ENCODE results near the gene HRG. TPM values are rescaled to one million over a fixed set of nuclear protein-coding genes. Genes with fewer than 3 reads are reported as not detected.

HRG gene
- total and polyA plus RNA-seq, 2 of the 8 experiments (the other 6 are each of a cell fraction or from before 2014, with no cell fraction given) = 0.03 to 0.15 TPM

- no peak for TF ChIP-seq CBX5 (IDR thresholded peaks at IDR 0.05; ENCODE audit: low read depth, low read length)
- no peak for TF ChIP-seq FOSL1 (IDR thresholded peaks at IDR 0.05; ENCODE audit: insufficient read depth, low read depth, low read length)
- no peak for TF ChIP-seq TBP (IDR thresholded peaks at IDR 0.05; ENCODE audit: low read depth, low read length)
- no peak for TF ChIP-seq RNF2 (IDR thresholded peaks at IDR 0.05; ENCODE audit: borderline replicate concordance, low read depth, low read length, missing control alignments, poor library complexity, severe bottlenecking)
- no peak for TF ChIP-seq TCF12 (IDR thresholded peaks at IDR 0.05; ENCODE audit: low read depth, low read length)
- no peak for TF ChIP-seq EP300 (IDR thresholded peaks at IDR 0.05; ENCODE audit: borderline replicate concordance in 1 of 2, low read depth in 2 of 2, low read length in 2 of 2)
- TF ChIP-seq SP4 (IDR thresholded peaks at IDR 0.05; ENCODE audit: low read length) = no peak
- TF ChIP-seq SIRT6 (IDR thresholded peaks at IDR 0.05; ENCODE audit: low read length) = no peak
These were observed 29.3 kb upstream of the HRG start (continued) for GRCh38 chr3:186636536-186636935.
